Brain microvascular endothelial cell (primary cell): ENCODE measurements around the gene SLC5A8.
"Not testable (repeated sequence)": the region's sequence is repeated elsewhere in the genome, so short reads cannot be mapped to it uniquely, and the experiment has no call there.

Source experiments
- DNase-seq: peaks from one replicate; pipeline ENCODE4 v3.0.0-alpha.2; 2020
- H3K27ac ChIP-seq: fragments of 250-450 bp; sonication (Bioruptor Pico); 2 replicates; pipeline ENCODE4 v1.5.1; 2020; ENCODE audit warnings: mild to moderate bottlenecking, moderate library complexity
- H3K27me3 ChIP-seq: fragments of 250-450 bp; sonication (Bioruptor Pico); replicated peaks from 2 replicates; pipeline ENCODE4 v1.5.1; 2020; ENCODE audit warnings: mild to moderate bottlenecking
- H3K36me3 ChIP-seq: fragments of 250-450 bp; sonication (Bioruptor Pico); replicated peaks from 2 replicates; pipeline ENCODE4 v1.5.1; 2020; ENCODE audit warnings: mild to moderate bottlenecking
- H3K4me3 ChIP-seq: 2 replicates; pipeline ENCODE4 v1.5.1; 2011; ENCODE audit warnings: low read depth, mild to moderate bottlenecking, control low read depth, low read length, moderate library complexity
- CTCF ChIP-seq: IDR thresholded peaks from 2 replicates; pipeline ENCODE4 v1.5.1; 2011; ENCODE audit warnings: low read depth, mild to moderate bottlenecking, moderate library complexity, low read length, control low read depth, inconsistent platforms; ENCODE audit errors: missing control alignments
- in situ Hi-C: cut with HindIII; loops from 2 replicates; pipeline ENCODE4 v1.10.0; 2017; ENCODE audit warnings: low sequenced_read_pairs, low pct_ligation_motif_present

SLC5A8 gene

GRCh38 chr12:101168001-101168400 is 42.0 kb downstream of the SLC5A8 start:
- H3K36me3 ChIP-seq: no peaks in the 10 kb centered on the region
- in situ Hi-C loops: no loop called here
- DNase-seq: no peak
- H3K4me3 ChIP-seq: no peak overlapping the region
- no peaks in the 10 kb centered on the region for H3K27me3 ChIP-seq
- TF ChIP-seq CTCF: no peak
- H3K27ac ChIP-seq: no peak overlapping the region

- H3K27me3 ChIP-seq: no peaks in the 10 kb centered on the region
- no peak for TF ChIP-seq CTCF
- H3K4me3 ChIP-seq: no peak overlapping the region
- H3K27ac ChIP-seq: no peak overlapping the region
- in situ Hi-C loops: no loop called here
- no peak for DNase-seq
- no peaks in the 10 kb centered on the region for H3K36me3 ChIP-seq
Measured at GRCh38 chr12:101166866-101167265, 43.2 kb downstream of the SLC5A8 start.

- H3K27ac ChIP-seq: no peak overlapping the region
- H3K36me3 ChIP-seq: no peaks in the 10 kb centered on the region
- no peaks in the 10 kb centered on the region for H3K27me3 ChIP-seq
- in situ Hi-C loops: no loop called here
- no peak for TF ChIP-seq CTCF
- H3K4me3 ChIP-seq: no peak overlapping the region
- DNase-seq: no peak
Measured at GRCh38 chr12:101165319-101165718, 44.7 kb downstream of the SLC5A8 start.

- H3K4me3 ChIP-seq, H3K27ac ChIP-seq, H3K36me3 ChIP-seq, DNase-seq, in situ Hi-C loops, H3K27me3 ChIP-seq: not testable (repeated sequence)
Measured at GRCh38 chr12:101145777-101146431, 64.1 kb downstream of the SLC5A8 start.

- TF ChIP-seq CTCF: no peak
- no peaks in the 10 kb centered on the region for H3K27me3 ChIP-seq
- H3K4me3 ChIP-seq: no peak overlapping the region
- in situ Hi-C loops: no loop called here
- no peak overlapping the region for H3K27ac ChIP-seq
- H3K36me3 ChIP-seq: no peaks in the 10 kb centered on the region
- DNase-seq: no peak
Measured at GRCh38 chr12:101127521-101128219, 82.4 kb downstream of the SLC5A8 start.

GRCh38 chr12:101117842-101118241 is 92.2 kb downstream of the SLC5A8 start:
- Histone ChIP-seq H3K4me3 (no peak overlapping the region), H3K36me3 (no peaks in the 10 kb centered on the region), H3K27ac (no peak overlapping the region), H3K27me3 (no peaks in the 10 kb centered on the region)
- DNase-seq: no peak
- in situ Hi-C loops: no loop called here
- TF ChIP-seq CTCF: no peak
